ENCODE measurements around the gene ABCB9. TPM values are rescaled to one million over a fixed set of nuclear protein-coding genes. Genes with fewer than 3 reads are reported as not detected.

The ABCB9 gene
- total and polyA plus RNA-seq, 7 donors = 1.2 to 5.3 (median 3.0) TPM

DNA sequence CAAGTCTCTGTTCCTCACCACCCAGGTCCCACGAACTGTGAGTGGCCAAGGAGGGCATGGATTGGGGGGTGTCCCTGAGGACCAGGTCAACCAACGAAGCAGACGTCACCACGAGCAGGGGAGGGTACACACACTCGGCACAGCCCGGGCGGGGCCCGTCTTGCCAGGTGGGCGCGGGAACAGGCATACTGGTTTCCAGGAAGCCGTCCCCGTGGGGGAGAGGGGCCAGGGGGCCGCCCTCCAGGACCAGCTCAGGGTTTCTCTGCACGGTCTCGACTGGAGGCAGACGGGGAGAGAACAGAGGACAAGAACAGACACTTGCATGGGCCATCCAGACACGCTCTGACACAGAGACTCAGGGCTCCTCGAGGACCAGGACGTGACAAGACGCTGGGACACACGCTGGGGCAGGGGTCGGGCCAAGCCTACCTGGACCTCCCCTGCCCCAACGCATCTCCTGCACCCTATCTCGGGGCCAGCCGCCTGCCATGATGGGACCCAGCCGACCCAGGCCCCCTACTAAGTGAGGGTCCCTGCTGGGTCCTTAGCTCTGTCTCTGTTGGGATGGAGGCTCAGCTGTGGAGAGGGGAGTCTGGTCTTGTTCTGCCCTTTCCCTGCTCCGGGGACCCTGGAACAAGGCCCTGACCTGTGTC, 25.5 kb upstream of the ABCB9 start:
- Histone ChIP-seq H3K27ac (no peak overlapping the region), H3K4me1 (peaks cover 0 to 12% (median 0%) of the 10 kb centered on the region in 4 donors), H3K36me3 (peaks cover 12 to 50% (median 19%) of the 10 kb centered on the region in 4 donors), H3K9me3 (no peaks in the 10 kb centered on the region), H3K27me3 (no peaks in the 10 kb centered on the region), H3K4me3 (no peak overlapping the region)
- DNase-seq = no peak
- TF ChIP-seq, protein P1, sequence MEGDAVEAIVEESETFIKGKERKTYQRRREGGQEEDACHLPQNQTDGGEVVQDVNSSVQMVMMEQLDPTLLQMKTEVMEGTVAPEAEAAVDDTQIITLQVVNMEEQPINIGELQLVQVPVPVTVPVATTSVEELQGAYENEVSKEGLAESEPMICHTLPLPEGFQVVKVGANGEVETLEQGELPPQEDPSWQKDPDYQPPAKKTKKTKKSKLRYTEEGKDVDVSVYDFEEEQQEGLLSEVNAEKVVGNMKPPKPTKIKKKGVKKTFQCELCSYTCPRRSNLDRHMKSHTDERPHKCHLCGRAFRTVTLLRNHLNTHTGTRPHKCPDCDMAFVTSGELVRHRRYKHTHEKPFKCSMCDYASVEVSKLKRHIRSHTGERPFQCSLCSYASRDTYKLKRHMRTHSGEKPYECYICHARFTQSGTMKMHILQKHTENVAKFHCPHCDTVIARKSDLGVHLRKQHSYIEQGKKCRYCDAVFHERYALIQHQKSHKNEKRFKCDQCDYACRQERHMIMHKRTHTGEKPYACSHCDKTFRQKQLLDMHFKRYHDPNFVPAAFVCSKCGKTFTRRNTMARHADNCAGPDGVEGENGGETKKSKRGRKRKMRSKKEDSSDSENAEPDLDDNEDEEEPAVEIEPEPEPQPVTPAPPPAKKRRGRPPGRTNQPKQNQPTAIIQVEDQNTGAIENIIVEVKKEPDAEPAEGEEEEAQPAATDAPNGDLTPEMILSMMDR (IDR thresholded peaks at IDR 0.05) = no peak
- TF ChIP-seq EP300 (IDR thresholded peaks at IDR 0.05) = no peak
- TF ChIP-seq POLR2A (IDR thresholded peaks at IDR 0.05) = no peak
- TF ChIP-seq POLR2AphosphoS5 (IDR thresholded peaks at IDR 0.05) = no peak
- WGBS, 2 donors = 85 to 90% methylated on average over 27 of the region's 27 CpGs
- intact Hi-C loops (cut with DNase I) = no loop called here

DNA sequence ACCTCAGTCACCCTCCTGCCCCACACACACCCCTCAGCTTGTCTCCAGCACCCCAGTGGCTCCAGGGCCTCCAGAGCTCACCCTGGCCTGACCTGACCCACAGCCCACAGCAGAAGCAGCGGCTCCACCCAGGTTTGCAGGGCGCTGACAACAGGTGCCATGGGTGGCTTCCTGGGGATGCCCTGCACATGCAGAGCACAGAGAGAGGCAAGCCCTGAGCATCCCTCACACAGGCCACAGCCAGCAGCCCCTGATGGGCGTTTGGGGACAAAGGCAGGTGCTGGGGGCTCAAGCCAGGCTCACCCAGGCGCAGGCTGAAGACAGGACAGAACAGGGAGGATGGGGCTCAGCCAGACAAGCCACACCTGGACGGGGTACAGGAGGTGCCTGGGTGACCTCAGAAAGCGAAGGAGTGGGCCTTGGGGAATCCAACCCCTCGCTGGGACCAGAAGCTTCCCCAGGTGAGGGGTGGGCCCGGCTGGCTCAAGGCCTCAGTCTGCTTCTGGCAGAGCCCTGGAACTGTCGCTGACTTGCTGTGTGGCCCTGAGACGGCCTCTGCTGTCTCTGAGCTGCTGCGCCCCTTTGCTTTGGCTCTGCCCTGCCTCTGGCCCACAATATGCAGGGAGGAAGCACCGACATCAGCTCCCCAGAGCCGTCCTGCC, 24.8 kb upstream of the ABCB9 start:
- WGBS, 2 donors = 92 to 94% methylated on average over 13 of the region's 13 CpGs

GRCh38 chr12:122990561-122990960, 24.3 kb upstream of the ABCB9 start:
- TF ChIP-seq POLR2A (IDR thresholded peaks at IDR 0.05) = no peak
- no peak for TF ChIP-seq POLR2AphosphoS5 (IDR thresholded peaks at IDR 0.05)
- TF ChIP-seq EP300 (IDR thresholded peaks at IDR 0.05) = no peak
- TF ChIP-seq, protein P1 (IDR thresholded peaks at IDR 0.05) = no peak
- WGBS, 2 donors = 91 to 93% methylated on average over 13 of the region's 13 CpGs
- intact Hi-C loops (cut with DNase I) = no loop called here
- Histone ChIP-seq H3K27ac (no peak overlapping the region), H3K9me3 (no peaks in the 10 kb centered on the region), H3K27me3 (no peaks in the 10 kb centered on the region), H3K4me3 (no peak overlapping the region), H3K36me3 (peaks cover 12 to 54% (median 18%) of the 10 kb centered on the region in 4 donors), H3K4me1 (peaks cover 0 to 3% (median under 1%) of the 10 kb centered on the region in 4 donors)
- no peak for DNase-seq

More for the DNA sequence above, 24.8 kb upstream of the ABCB9 start:
- Histone ChIP-seq H3K27me3 (no peaks in the 10 kb centered on the region), H3K4me3 (no peak overlapping the region), H3K36me3 (peaks cover 12 to 50% (median 18%) of the 10 kb centered on the region in 4 donors), H3K4me1 (peaks cover 0 to 8% (median 0%) of the 10 kb centered on the region in 4 donors), H3K27ac (no peak overlapping the region), H3K9me3 (no peaks in the 10 kb centered on the region)
- intact Hi-C loops (cut with DNase I) = no loop called here
- no peak for DNase-seq
- TF ChIP-seq POLR2AphosphoS5 (IDR thresholded peaks at IDR 0.05) (no peak), POLR2A (IDR thresholded peaks at IDR 0.05) (no peak), EP300 (IDR thresholded peaks at IDR 0.05) (no peak)
- TF ChIP-seq, protein P1 (IDR thresholded peaks at IDR 0.05) = no peak

DNA sequence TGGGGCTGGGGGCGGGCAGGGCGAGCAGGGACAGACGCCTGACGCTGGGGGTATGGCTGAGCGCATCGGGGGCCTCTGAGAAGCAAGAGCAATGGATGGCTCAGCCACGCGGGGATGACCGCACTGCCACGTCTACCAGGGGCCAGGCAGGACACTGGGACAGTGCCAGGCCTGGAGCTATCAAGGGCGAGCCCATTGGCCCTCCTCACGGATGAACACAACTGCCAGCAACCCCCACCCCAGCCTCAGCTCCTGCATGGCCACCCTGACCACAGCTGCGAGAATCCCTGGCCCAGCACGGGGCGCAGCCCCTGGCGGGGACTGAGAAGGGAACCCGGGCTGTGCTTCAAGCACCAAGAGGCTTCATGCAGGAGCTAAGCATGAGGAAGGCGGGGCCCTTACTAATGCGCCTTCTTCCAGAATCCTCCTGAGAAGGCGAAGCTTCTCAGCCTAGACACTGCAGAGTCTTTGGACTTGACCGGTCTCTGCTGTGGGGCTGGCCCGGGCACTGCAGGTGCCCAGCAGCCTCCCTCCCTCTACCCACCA, 23.7 kb upstream of the ABCB9 start:
- no peaks in the 10 kb centered on the region for H3K9me3 ChIP-seq
- DNase-seq = no peak
- no peaks in the 10 kb centered on the region for H3K27me3 ChIP-seq
- intact Hi-C loops (cut with DNase I) = no loop called here
- WGBS, 2 donors = 93 to 94% methylated on average over 22 of the region's 22 CpGs
- peaks cover 0 to 7% (median 5%) of the 10 kb centered on the region in 4 donors for H3K4me1 ChIP-seq
- H3K4me3 ChIP-seq = no peak overlapping the region
- H3K36me3 ChIP-seq = peaks cover 12 to 59% (median 18%) of the 10 kb centered on the region in 4 donors
- TF ChIP-seq POLR2AphosphoS5 (IDR thresholded peaks at IDR 0.05) (no peak), EP300 (IDR thresholded peaks at IDR 0.05) (no peak), POLR2A (IDR thresholded peaks at IDR 0.05) (no peak)
- TF ChIP-seq, protein P1 (IDR thresholded peaks at IDR 0.05) = no peak
- H3K27ac ChIP-seq = no peak overlapping the region

Measured in sigmoid colon (tissue), 7 donors.